Measurements from ENCODE around the gene ARHGAP6.

Gene ARHGAP6

GRCh38 chrX:11421805-11422524 is 243.8 kb downstream of the ARHGAP6 start:
- DNase-seq: no peak

- DNase-seq: no peak
Observed at GRCh38 chrX:11420851-11421250, 244.9 kb downstream of the ARHGAP6 start.

GRCh38 chrX:11419102-11419501 is 246.6 kb downstream of the ARHGAP6 start:
- DNase-seq: no peak

GRCh38 chrX:11416600-11416999 is 249.1 kb downstream of the ARHGAP6 start:
- DNase-seq: no peak

GRCh38 chrX:11414091-11414490 is 251.6 kb downstream of the ARHGAP6 start:
- DNase-seq: no peak

GRCh38 chrX:11412715-11413623 is 252.8 kb downstream of the ARHGAP6 start:
- peak; percentile 29 for DNase-seq

- DNase-seq: no peak
Observed at GRCh38 chrX:11409957-11410356, 255.8 kb downstream of the ARHGAP6 start.

GRCh38 chrX:11408783-11409182 is 256.9 kb downstream of the ARHGAP6 start:
- DNase-seq: no peak

- no peak for DNase-seq
Observed at GRCh38 chrX:11408109-11408405, 257.7 kb downstream of the ARHGAP6 start.

GRCh38 chrX:11407331-11408108 is 258.2 kb downstream of the ARHGAP6 start:
- DNase-seq: peak; percentile 48

GRCh38 chrX:11406109-11406765 is 259.5 kb downstream of the ARHGAP6 start:
- DNase-seq: no peak

- no peak for DNase-seq
Observed at GRCh38 chrX:11403631-11404030, 262.1 kb downstream of the ARHGAP6 start.

- no peak for DNase-seq
Observed at GRCh38 chrX:11401966-11402365, 263.8 kb downstream of the ARHGAP6 start.

GRCh38 chrX:11399489-11400094 is 266.1 kb downstream of the ARHGAP6 start:
- no peak for DNase-seq

GRCh38 chrX:11398785-11399184 is 266.9 kb downstream of the ARHGAP6 start:
- DNase-seq: no peak

- DNase-seq: no peak
Observed at GRCh38 chrX:11398139-11398538, 267.6 kb downstream of the ARHGAP6 start.

GRCh38 chrX:11397680-11398079 is 268.0 kb downstream of the ARHGAP6 start:
- no peak for DNase-seq

- no peak for DNase-seq
Observed at GRCh38 chrX:11395859-11396258, 269.9 kb downstream of the ARHGAP6 start.

- DNase-seq: no peak
Observed at GRCh38 chrX:11393949-11394654, 271.6 kb downstream of the ARHGAP6 start.

- DNase-seq: no peak
Observed at GRCh38 chrX:11386812-11387211, 278.9 kb downstream of the ARHGAP6 start.

- no peak for DNase-seq
Observed at GRCh38 chrX:11386001-11386523, 279.7 kb downstream of the ARHGAP6 start.

- no peak for DNase-seq
Observed at GRCh38 chrX:11382930-11383329, 282.8 kb downstream of the ARHGAP6 start.

Measured in hematopoietic multipotent progenitor cell treated with erythropoietin and hydrocortisone succinate and interleukin-3 and kit ligand, for 8 days (in vitro differentiated cells).